HG02981 (cell line): ENCODE data around the gene CRB1.

ENCODE experiments used
- ATAC-seq: cut with Tn5 transposase; IDR thresholded peaks from one replicate; pipeline ENCODE4 v1.9.1; 2021; ENCODE audit warnings: mild to moderate bottlenecking, moderate library complexity; ENCODE audit not compliant: unreplicated experiment

The CRB1 gene

GRCh38 chr1:197342669-197343068 is 74.6 kb downstream of the CRB1 start:
- ATAC-seq: no peak

- no peak for ATAC-seq
These were observed 75.7 kb downstream of the CRB1 start for GRCh38 chr1:197343663-197344273.

GRCh38 chr1:197351821-197352440 is 83.9 kb downstream of the CRB1 start:
- no peak for ATAC-seq

GRCh38 chr1:197355248-197355995 is 87.4 kb downstream of the CRB1 start:
- no peak for ATAC-seq

- peak; percentile 46 for ATAC-seq
These were observed 88.9 kb downstream of the CRB1 start for GRCh38 chr1:197356723-197357533.

- no peak for ATAC-seq
These were observed 90.9 kb downstream of the CRB1 start for GRCh38 chr1:197358959-197359358.

- no peak for ATAC-seq
These were observed 92.0 kb downstream of the CRB1 start for GRCh38 chr1:197360068-197360467.

GRCh38 chr1:197362871-197363270 is 94.8 kb downstream of the CRB1 start:
- ATAC-seq: no peak

GRCh38 chr1:197363855-197364254 is 95.8 kb downstream of the CRB1 start:
- ATAC-seq: no peak

GRCh38 chr1:197366996-197367395 is 98.9 kb downstream of the CRB1 start:
- no peak for ATAC-seq

GRCh38 chr1:197367627-197368026 is 99.6 kb downstream of the CRB1 start:
- no peak for ATAC-seq

GRCh38 chr1:197374428-197374827 is 106.4 kb downstream of the CRB1 start:
- ATAC-seq: no peak

GRCh38 chr1:197384471-197384870 is 116.4 kb downstream of the CRB1 start:
- no peak for ATAC-seq

GRCh38 chr1:197388801-197389200 is 120.7 kb downstream of the CRB1 start:
- no peak for ATAC-seq

- no peak for ATAC-seq
These were observed 122.8 kb downstream of the CRB1 start for GRCh38 chr1:197390856-197391255.

GRCh38 chr1:197391303-197392226 is 123.5 kb downstream of the CRB1 start:
- ATAC-seq: no peak

- no peak for ATAC-seq
These were observed 124.5 kb downstream of the CRB1 start for GRCh38 chr1:197392541-197392940.

- no peak for ATAC-seq
These were observed 125.1 kb downstream of the CRB1 start for GRCh38 chr1:197393105-197393504.

- ATAC-seq: no peak
These were observed 125.7 kb downstream of the CRB1 start for GRCh38 chr1:197393772-197394171.
